Neural progenitor cell (in vitro differentiated cells): ENCODE data around the gene CYP1A1. TPM values are rescaled to one million over a fixed set of nuclear protein-coding genes. Genes with fewer than 3 reads are reported as not detected.

ENCODE experiments used
- DNase-seq: peaks from one replicate; pipeline ENCODE4 v3.0.0-alpha.2; 2016; ENCODE audit warnings: low spot score
- H2AFZ ChIP-seq: fragments of 200-600 bp; sonication (generic); replicated peaks from 2 replicates; pipeline ENCODE4 v1.6.1; 2016; ENCODE audit warnings: antibody characterized with exemption
- H3F3A ChIP-seq: fragments of 200-600 bp; sonication (generic); 2 replicates; pipeline ENCODE4 v1.6.1; 2016; ENCODE audit warnings: antibody characterized with exemption, low read depth
- H3K27ac ChIP-seq: fragments of 200-600 bp; sonication (generic); 2 replicates; pipeline ENCODE4 v1.5.1; 2016; ENCODE audit warnings: mild to moderate bottlenecking
- H3K27me3 ChIP-seq: fragments of 200-600 bp; sonication (generic); 2 replicates; pipeline ENCODE4 v1.6.1; 2016; ENCODE audit warnings: mild to moderate bottlenecking, moderate library complexity
- H3K36me3 ChIP-seq: fragments of 200-600 bp; sonication (generic); 2 replicates; pipeline ENCODE4 v1.5.1; 2016
- H3K4me1 ChIP-seq: fragments of 200-600 bp; sonication (generic); 2 replicates; pipeline ENCODE4 v1.6.1; 2016; ENCODE audit warnings: mixed run types
- H3K4me2 ChIP-seq: fragments of 200-600 bp; sonication (generic); 2 replicates; pipeline ENCODE4 v1.6.1; 2016
- H3K4me3 ChIP-seq: fragments of 200-600 bp; sonication (generic); 2 replicates; pipeline ENCODE4 v1.5.1; 2016
- H3K79me2 ChIP-seq: fragments of 200-600 bp; sonication (generic); 2 replicates; pipeline ENCODE4 v1.6.1; 2016; ENCODE audit warnings: low read depth
- H3K9ac ChIP-seq: fragments of 200-600 bp; sonication (generic); 2 replicates; pipeline ENCODE4 v1.6.1; 2016
- H3K9me3 ChIP-seq: fragments of 200-600 bp; sonication (generic); 2 replicates; pipeline ENCODE4 v1.5.1; 2016; ENCODE audit warnings: low read depth
- H4K20me1 ChIP-seq: fragments of 200-600 bp; sonication (generic); 2 replicates; pipeline ENCODE4 v1.6.1; 2016; ENCODE audit warnings: low read depth
- H3K27ac Mint-ChIP-seq: 3 replicates; pipeline ENCODE4 v1.8.0; 2021; ENCODE audit warnings: mixed read lengths
- H3K27me3 Mint-ChIP-seq: 2 replicates; pipeline ENCODE4 v1.8.0; 2022; ENCODE audit warnings: low read depth, mild to moderate bottlenecking, inconsistent platforms, moderate library complexity, mixed read lengths; ENCODE audit not compliant: insufficient read depth
- H3K36me3 Mint-ChIP-seq: 3 replicates; pipeline ENCODE4 v1.8.0; 2021; ENCODE audit warnings: mixed read lengths
- H3K4me1 Mint-ChIP-seq: 3 replicates; pipeline ENCODE4 v1.8.0; 2021; ENCODE audit warnings: mixed read lengths
- H3K4me3 Mint-ChIP-seq: 3 replicates; pipeline ENCODE4 v1.8.0; 2021; ENCODE audit warnings: mild to moderate bottlenecking, moderate library complexity, mixed read lengths
- H3K9me3 Mint-ChIP-seq: 3 replicates; pipeline ENCODE4 v1.8.0; 2020; ENCODE audit warnings: mixed read lengths
- CTCF ChIP-seq: fragments of 200-600 bp; sonication (generic); IDR thresholded peaks from 2 replicates; pipeline ENCODE4 v1.5.1; 2017; ENCODE audit warnings: antibody characterized with exemption, mild to moderate bottlenecking
- EZH2 ChIP-seq: fragments of 200-600 bp; sonication (generic); IDR thresholded peaks from 2 replicates; pipeline ENCODE4 v1.6.1; 2017; ENCODE audit warnings: antibody characterized with exemption, mild to moderate bottlenecking, moderate library complexity
- EZH2phosphoT487 ChIP-seq: fragments of 200-600 bp; sonication (generic); IDR thresholded peaks from 2 replicates; pipeline ENCODE4 v1.6.1; 2017; ENCODE audit warnings: antibody characterized with exemption
- total RNA-seq: library from RNA; depleted of rRNA; stranded (reverse); fragments of >200 nt; gene quantifications from 2 replicates; pipeline ENCODE4 v1.2.3, GENCODE V29; 2015; ENCODE audit warnings: low replicate concordance

CYP1A1 gene
- total RNA-seq, 1 donor from 2014 or later: not detected

DNA sequence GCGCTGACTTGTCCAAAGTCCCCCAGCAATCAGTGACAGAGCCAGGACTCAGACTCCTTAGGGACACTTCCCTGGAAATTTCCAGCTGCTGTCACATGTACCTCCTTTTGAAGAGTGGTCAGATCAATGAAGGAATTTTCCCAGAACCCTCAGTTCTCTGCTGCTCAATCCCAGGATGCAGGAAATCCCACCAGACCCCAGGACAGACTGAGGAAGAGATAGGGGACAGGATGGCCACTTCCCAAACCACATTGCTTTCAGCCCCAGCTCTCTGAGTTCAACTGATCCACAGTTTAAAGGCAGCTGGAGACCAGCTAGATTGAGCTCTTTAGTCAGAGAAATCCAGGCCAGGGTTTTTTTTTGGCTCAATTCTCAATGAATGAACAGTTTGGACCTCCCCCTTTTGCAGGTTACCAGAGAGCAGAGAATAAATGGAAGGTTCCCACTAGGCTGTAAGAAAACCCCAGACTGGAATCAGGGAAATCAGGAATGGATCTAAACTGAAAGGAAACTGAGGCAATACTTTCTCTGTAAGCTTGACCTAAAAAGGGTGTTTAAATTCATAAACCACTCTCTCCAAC lies 1.5 kb downstream of the CYP1A1 start:
- H3K27ac ChIP-seq: no peak overlapping the region
- peaks cover 9% of the 10 kb centered on the region for H3K4me1 Mint-ChIP-seq

GRCh38 chr15:74723187-74723586 lies 2.1 kb downstream of the CYP1A1 start:
- peaks cover 9% of the 10 kb centered on the region for H3K4me1 Mint-ChIP-seq
- H3K9me3 Mint-ChIP-seq: peaks cover 5% of the 10 kb centered on the region
- Histone ChIP-seq H3K27me3 (peaks cover 52% of the 10 kb centered on the region), H3K4me2 (no peak overlapping the region), H3K36me3 (no peaks in the 10 kb centered on the region), H3K9me3 (no peaks in the 10 kb centered on the region), H3K4me3 (no peak overlapping the region), H3K79me2 (no peaks in the 10 kb centered on the region), H4K20me1 (no peaks in the 10 kb centered on the region), H3K4me1 (no peaks in the 10 kb centered on the region), H2AFZ (no peak overlapping the region), H3K9ac (no peak overlapping the region), H3K27ac (no peak overlapping the region), H3F3A (peaks cover 12% of the 10 kb centered on the region)
- H3K4me3 Mint-ChIP-seq: peak overlapping the region; percentile 5
- TF ChIP-seq EZH2 (no peak), CTCF (no peak), EZH2phosphoT487 (no peak)
- peaks cover 19% of the 10 kb centered on the region for H3K27me3 Mint-ChIP-seq
- H3K36me3 Mint-ChIP-seq: no peaks in the 10 kb centered on the region
- no peak for DNase-seq
- H3K27ac Mint-ChIP-seq: no peak overlapping the region

More for the DNA sequence above, 1.5 kb downstream of the CYP1A1 start:
- Histone ChIP-seq H3K9me3 (no peaks in the 10 kb centered on the region), H3F3A (peaks cover 12% of the 10 kb centered on the region), H3K4me2 (no peak overlapping the region), H2AFZ (peak overlapping the region; percentile 48), H3K4me1 (no peaks in the 10 kb centered on the region), H3K79me2 (no peaks in the 10 kb centered on the region), H3K4me3 (no peak overlapping the region), H3K36me3 (no peaks in the 10 kb centered on the region), H4K20me1 (no peaks in the 10 kb centered on the region), H3K27me3 (peaks cover 49% of the 10 kb centered on the region), H3K9ac (no peak overlapping the region)
- DNase-seq: peak; percentile 89
- Mint-ChIP-seq H3K36me3 (no peaks in the 10 kb centered on the region), H3K4me3 (no peak overlapping the region), H3K27ac (no peak overlapping the region), H3K9me3 (peaks cover 5% of the 10 kb centered on the region), H3K27me3 (peaks cover 19% of the 10 kb centered on the region)
- TF ChIP-seq EZH2 (peak; percentile 45), EZH2phosphoT487 (no peak), CTCF (no peak)

- H3K36me3 Mint-ChIP-seq: no peaks in the 10 kb centered on the region
- no peak overlapping the region for H3K4me2 ChIP-seq
- no peak overlapping the region for H2AFZ ChIP-seq
- no peaks in the 10 kb centered on the region for H4K20me1 ChIP-seq
- H3K27me3 ChIP-seq: peaks cover 51% of the 10 kb centered on the region
- H3K36me3 ChIP-seq: no peaks in the 10 kb centered on the region
- no peaks in the 10 kb centered on the region for H3K4me1 ChIP-seq
- H3K4me1 Mint-ChIP-seq: peaks cover 9% of the 10 kb centered on the region
- H3K9me3 ChIP-seq: no peaks in the 10 kb centered on the region
- no peak overlapping the region for H3K9ac ChIP-seq
- no peak overlapping the region for H3K4me3 Mint-ChIP-seq
- H3K27ac ChIP-seq: no peak overlapping the region
- H3F3A ChIP-seq: peaks cover 12% of the 10 kb centered on the region
- TF ChIP-seq EZH2 (no peak), CTCF (no peak), EZH2phosphoT487 (no peak)
- DNase-seq: no peak
- H3K27ac Mint-ChIP-seq: no peak overlapping the region
- peaks cover 5% of the 10 kb centered on the region for H3K9me3 Mint-ChIP-seq
- peaks cover 19% of the 10 kb centered on the region for H3K27me3 Mint-ChIP-seq
- no peak overlapping the region for H3K4me3 ChIP-seq
- H3K79me2 ChIP-seq: no peaks in the 10 kb centered on the region
These were observed 2.7 kb downstream of the CYP1A1 start for GRCh38 chr15:74722591-74722990.
